ENCODE data around the gene BTG4. TPM values are rescaled to one million over a fixed set of nuclear protein-coding genes. Genes with fewer than 3 reads are reported as not detected.

BTG4 gene
- polyA plus RNA-seq, 3 donors, result not detected

DNA sequence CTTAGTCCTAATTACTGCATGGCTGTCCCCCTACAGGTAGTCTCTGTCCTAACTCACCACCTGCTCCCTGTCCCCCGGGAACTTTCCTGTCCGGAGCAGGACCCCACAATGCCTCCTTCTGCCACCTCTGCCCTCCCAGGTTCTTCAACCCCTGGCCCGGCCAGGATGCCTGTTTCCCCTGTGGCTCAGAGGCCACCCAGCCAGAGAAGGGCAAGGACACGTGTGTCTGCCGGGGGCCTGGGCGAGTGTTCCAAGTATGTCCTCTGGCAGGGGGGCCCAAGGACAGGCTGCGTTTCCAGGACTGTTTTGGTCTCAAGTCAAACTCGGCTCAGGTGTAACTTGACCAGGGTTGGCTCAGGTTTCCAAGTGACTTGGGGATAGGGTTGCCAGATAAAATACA lies 63.8 kb downstream of the BTG4 start:
- WGBS, 3 donors, result 43 to 91% (median 84%) methylated on average over 8 of the region's 8 CpGs
- H3K27ac ChIP-seq (ENCODE audit: low read depth, low read length), result no peak overlapping the region

GRCh38 chr11:111447931-111448330 lies 64.3 kb downstream of the BTG4 start:
- WGBS, 3 donors, result 95 to 98% (median 98%) methylated on average over 5 of the region's 5 CpGs
- no peak overlapping the region for H3K27ac ChIP-seq (ENCODE audit: low read depth, low read length)

GRCh38 chr11:111447112-111447471 lies 65.1 kb downstream of the BTG4 start:
- 72 to 80% (median 78%) methylated on average over 4 of the region's 4 CpGs for WGBS, 3 donors
- no peak overlapping the region for H3K27ac ChIP-seq (ENCODE audit: low read depth, low read length)

GRCh38 chr11:111446404-111447111 lies 65.6 kb downstream of the BTG4 start:
- no peak overlapping the region for H3K27ac ChIP-seq (ENCODE audit: low read depth, low read length)
- WGBS, 3 donors, result 33 to 40% (median 38%) methylated on average over 5 of the region's 5 CpGs

- H3K27ac ChIP-seq (ENCODE audit: low read depth, low read length), result no peak overlapping the region
- WGBS, 3 donors, result 31 to 72% (median 62%) methylated on average over 2 of the region's 2 CpGs
Measured at GRCh38 chr11:111445586-111445985, 66.6 kb downstream of the BTG4 start.

Other genes starting within 250 kb of the BTG4 start
- gene POU2AF3, start 213.8 kb downstream of the BTG4 start, polyA plus RNA-seq, result 1 to 10 TPM in 2 of 3 donors, under 1 TPM in 1; 0.85 to 3.3 (median 1.5) TPM
- gene POU2AF1, start 133.1 kb downstream of the BTG4 start, polyA plus RNA-seq, result under 1 TPM in 2 of 3 donors, not detected in 1; 0.51 to 0.55 TPM
- gene HOATZ, start 2.4 kb upstream of the BTG4 start, polyA plus RNA-seq, result not detected
- gene LAYN, start 28.3 kb upstream of the BTG4 start, polyA plus RNA-seq, result 10 to 100 TPM in 1 of 3 donors, 1 to 10 TPM in 2; 2.0 to 13.4 (median 4.9) TPM
- 10 to 100 TPM in 2 of 3 donors, 1 to 10 TPM in 1; 7.8 to 58.7 (median 15.7) TPM for gene SIK2, start 90.1 kb upstream of the BTG4 start, polyA plus RNA-seq

All from adipose tissue (tissue), 3 donors.